WTC11 (cell line): Measurements from ENCODE around the gene ZNF613. TPM values are rescaled to one million over a fixed set of nuclear protein-coding genes. Genes with fewer than 3 reads are reported as not detected.
"Not testable (repeated sequence)": the region's sequence is repeated elsewhere in the genome, so short reads cannot be mapped to it uniquely, and the experiment has no call there.

Experiments used
- ATAC-seq: fragments of 200-7000 bp; cut with Tn5 transposase; 2 replicates; pipeline ENCODE4 v1.10.0; 2021; ENCODE audit warnings: mild to moderate bottlenecking, moderate library complexity
- CTCF ChIA-PET: fragments of 300-600 bp; sonication (Branson Sonifier 250); formaldehyde crosslinking; loops from one replicate; lab custom pipeline; 2021; ENCODE audit warnings: antibody characterized with exemption; lab: Charles Lee
- POLR2A ChIA-PET: fragments of 350-600 bp; sonication (Branson Sonifier 250); formaldehyde crosslinking; loops from one replicate; lab custom pipeline; 2021; ENCODE audit warnings: antibody characterized with exemption; lab: Charles Lee
- DNase-seq: peaks from one replicate; pipeline ENCODE4 v3.0.0; 2021; ENCODE audit warnings: low spot score
- H3K27ac Mint-ChIP-seq: 2 replicates; pipeline ENCODE4 v1.8.0; 2021; ENCODE audit warnings: mixed read lengths
- H3K27me3 Mint-ChIP-seq: 2 replicates; pipeline ENCODE4 v1.8.0; 2021; ENCODE audit warnings: low read depth, mild to moderate bottlenecking, moderate library complexity, mixed read lengths
- H3K36me3 Mint-ChIP-seq: 2 replicates; pipeline ENCODE4 v1.8.0; 2021; ENCODE audit warnings: mixed read lengths
- H3K4me1 Mint-ChIP-seq: 2 replicates; pipeline ENCODE4 v1.8.0; 2022; ENCODE audit warnings: mixed read lengths
- H3K4me3 Mint-ChIP-seq: 2 replicates; pipeline ENCODE4 v1.8.0; 2021; ENCODE audit warnings: mild to moderate bottlenecking, moderate library complexity, mixed read lengths
- H3K9me3 Mint-ChIP-seq: 2 replicates; pipeline ENCODE4 v1.8.0; 2021; ENCODE audit warnings: mixed read lengths
- JAZF1 ChIP-seq: fragments of 250-450 bp; sonication (Bioruptor Pico); IDR thresholded peaks from 2 replicates; pipeline ENCODE4 v1.9.0; 2021; ENCODE audit warnings: moderate library complexity, mild to moderate bottlenecking, inconsistent platforms
- NR1H2 ChIP-seq: sonication (generic); formaldehyde crosslinking; IDR thresholded peaks from 2 replicates; pipeline ENCODE4 v1.9.0; 2021; ENCODE audit warnings: mild to moderate bottlenecking, moderate library complexity, missing genetic modification reagents
- ZNF232 ChIP-seq: sonication (generic); formaldehyde crosslinking; IDR thresholded peaks from 2 replicates; pipeline ENCODE4 v1.8.0; 2022; ENCODE audit warnings: mild to moderate bottlenecking, missing genetic modification reagents
- ZNF416 ChIP-seq: fragments of 250-450 bp; sonication (Bioruptor Pico); IDR thresholded peaks from 2 replicates; pipeline ENCODE4 v1.9.0; 2021; ENCODE audit warnings: mild to moderate bottlenecking, inconsistent platforms
- total RNA-seq: library from RNA; stranded (reverse); gene quantifications from 3 replicates; pipeline ENCODE4 v1.2.3, GENCODE V29; 2021
- TF ChIP-seq, protein P1 (sequence below): sonication (generic); formaldehyde crosslinking; IDR thresholded peaks from 2 replicates; pipeline ENCODE4 v1.8.1; 2023; ENCODE audit warnings: mild to moderate bottlenecking, missing genetic modification reagents
- TF ChIP-seq, protein P2 (sequence below): fragments of 250-450 bp; sonication (Bioruptor Pico); IDR thresholded peaks from 2 replicates; pipeline ENCODE4 v1.9.0; 2021; ENCODE audit warnings: moderate library complexity, mild to moderate bottlenecking, inconsistent platforms, borderline replicate concordance
- TF ChIP-seq, protein P3 (sequence below): sonication (generic); formaldehyde crosslinking; IDR thresholded peaks from 2 replicates; pipeline ENCODE4 v1.8.0; 2023; ENCODE audit warnings: missing genetic modification reagents, mild to moderate bottlenecking, borderline replicate concordance
- TF ChIP-seq, protein P4 (sequence below): fragments of 250-450 bp; sonication (Bioruptor Pico); IDR thresholded peaks from 2 replicates; pipeline ENCODE4 v1.9.0; 2021; ENCODE audit warnings: mild to moderate bottlenecking
- TF ChIP-seq, protein P5 (sequence below): sonication (generic); formaldehyde crosslinking; IDR thresholded peaks from 2 replicates; pipeline ENCODE4 v1.8.0; 2022; ENCODE audit warnings: mild to moderate bottlenecking, missing genetic modification reagents
- TF ChIP-seq, protein P6 (sequence below): sonication (generic); formaldehyde crosslinking; IDR thresholded peaks from 2 replicates; pipeline ENCODE4 v1.8.1; 2022; ENCODE audit warnings: missing genetic modification reagents, borderline replicate concordance
- TF ChIP-seq, protein P7 (sequence below): fragments of 250-450 bp; sonication (Bioruptor Pico); IDR thresholded peaks from 2 replicates; pipeline ENCODE4 v2.1.2; 2022; ENCODE audit warnings: mild to moderate bottlenecking, moderate library complexity
- TF ChIP-seq, protein P8 (sequence below): sonication (generic); formaldehyde crosslinking; IDR thresholded peaks from 2 replicates; pipeline ENCODE4 v1.8.0; 2023; ENCODE audit warnings: mild to moderate bottlenecking, missing genetic modification reagents
- TF ChIP-seq, protein P9 (sequence below): sonication (generic); formaldehyde crosslinking; IDR thresholded peaks from 2 replicates; pipeline ENCODE4 v1.8.0; 2022; ENCODE audit warnings: mild to moderate bottlenecking, missing genetic modification reagents

Gene ZNF613
- total RNA-seq, 1 experiment from 2014 or later, result 13.7 TPM

DNA sequence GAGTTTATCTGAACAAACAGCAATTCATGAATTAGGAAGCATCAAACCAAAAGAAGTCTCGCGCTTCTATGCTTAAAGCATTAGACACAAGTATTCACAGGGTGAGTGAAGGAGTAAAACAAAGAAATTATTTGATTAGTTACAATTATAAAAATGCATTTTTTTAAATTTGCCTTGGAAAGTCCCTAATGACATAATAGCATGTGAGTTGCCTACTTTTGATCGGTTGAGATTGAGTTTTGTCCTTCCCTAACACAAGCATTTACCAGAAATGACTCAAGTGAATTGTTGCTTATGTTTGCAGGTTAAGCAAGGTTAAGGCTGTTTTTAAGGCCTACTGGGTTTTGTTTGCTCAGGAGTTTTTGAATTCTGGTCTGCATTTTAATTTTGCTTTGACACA is 22.1 kb upstream of the ZNF613 start (continued):
- TF ChIP-seq, protein P1, sequence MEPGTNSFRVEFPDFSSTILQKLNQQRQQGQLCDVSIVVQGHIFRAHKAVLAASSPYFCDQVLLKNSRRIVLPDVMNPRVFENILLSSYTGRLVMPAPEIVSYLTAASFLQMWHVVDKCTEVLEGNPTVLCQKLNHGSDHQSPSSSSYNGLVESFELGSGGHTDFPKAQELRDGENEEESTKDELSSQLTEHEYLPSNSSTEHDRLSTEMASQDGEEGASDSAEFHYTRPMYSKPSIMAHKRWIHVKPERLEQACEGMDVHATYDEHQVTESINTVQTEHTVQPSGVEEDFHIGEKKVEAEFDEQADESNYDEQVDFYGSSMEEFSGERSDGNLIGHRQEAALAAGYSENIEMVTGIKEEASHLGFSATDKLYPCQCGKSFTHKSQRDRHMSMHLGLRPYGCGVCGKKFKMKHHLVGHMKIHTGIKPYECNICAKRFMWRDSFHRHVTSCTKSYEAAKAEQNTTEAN (CRISPR knock-in tag), result no peak
- TF ChIP-seq, protein P2, sequence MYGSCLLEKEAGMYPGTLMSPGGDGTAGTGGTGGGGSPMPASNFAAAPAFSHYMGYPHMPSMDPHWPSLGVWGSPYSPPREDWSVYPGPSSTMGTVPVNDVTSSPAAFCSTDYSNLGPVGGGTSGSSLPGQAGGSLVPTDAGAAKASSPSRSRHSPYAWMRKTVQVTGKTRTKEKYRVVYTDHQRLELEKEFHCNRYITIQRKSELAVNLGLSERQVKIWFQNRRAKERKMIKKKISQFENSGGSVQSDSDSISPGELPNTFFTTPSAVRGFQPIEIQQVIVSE (CRISPR knock-in tag), result no peak
- TF ChIP-seq NR1H2 (CRISPR knock-in tag) (no peak), ZNF416 (no peak)
- TF ChIP-seq, protein P3, sequence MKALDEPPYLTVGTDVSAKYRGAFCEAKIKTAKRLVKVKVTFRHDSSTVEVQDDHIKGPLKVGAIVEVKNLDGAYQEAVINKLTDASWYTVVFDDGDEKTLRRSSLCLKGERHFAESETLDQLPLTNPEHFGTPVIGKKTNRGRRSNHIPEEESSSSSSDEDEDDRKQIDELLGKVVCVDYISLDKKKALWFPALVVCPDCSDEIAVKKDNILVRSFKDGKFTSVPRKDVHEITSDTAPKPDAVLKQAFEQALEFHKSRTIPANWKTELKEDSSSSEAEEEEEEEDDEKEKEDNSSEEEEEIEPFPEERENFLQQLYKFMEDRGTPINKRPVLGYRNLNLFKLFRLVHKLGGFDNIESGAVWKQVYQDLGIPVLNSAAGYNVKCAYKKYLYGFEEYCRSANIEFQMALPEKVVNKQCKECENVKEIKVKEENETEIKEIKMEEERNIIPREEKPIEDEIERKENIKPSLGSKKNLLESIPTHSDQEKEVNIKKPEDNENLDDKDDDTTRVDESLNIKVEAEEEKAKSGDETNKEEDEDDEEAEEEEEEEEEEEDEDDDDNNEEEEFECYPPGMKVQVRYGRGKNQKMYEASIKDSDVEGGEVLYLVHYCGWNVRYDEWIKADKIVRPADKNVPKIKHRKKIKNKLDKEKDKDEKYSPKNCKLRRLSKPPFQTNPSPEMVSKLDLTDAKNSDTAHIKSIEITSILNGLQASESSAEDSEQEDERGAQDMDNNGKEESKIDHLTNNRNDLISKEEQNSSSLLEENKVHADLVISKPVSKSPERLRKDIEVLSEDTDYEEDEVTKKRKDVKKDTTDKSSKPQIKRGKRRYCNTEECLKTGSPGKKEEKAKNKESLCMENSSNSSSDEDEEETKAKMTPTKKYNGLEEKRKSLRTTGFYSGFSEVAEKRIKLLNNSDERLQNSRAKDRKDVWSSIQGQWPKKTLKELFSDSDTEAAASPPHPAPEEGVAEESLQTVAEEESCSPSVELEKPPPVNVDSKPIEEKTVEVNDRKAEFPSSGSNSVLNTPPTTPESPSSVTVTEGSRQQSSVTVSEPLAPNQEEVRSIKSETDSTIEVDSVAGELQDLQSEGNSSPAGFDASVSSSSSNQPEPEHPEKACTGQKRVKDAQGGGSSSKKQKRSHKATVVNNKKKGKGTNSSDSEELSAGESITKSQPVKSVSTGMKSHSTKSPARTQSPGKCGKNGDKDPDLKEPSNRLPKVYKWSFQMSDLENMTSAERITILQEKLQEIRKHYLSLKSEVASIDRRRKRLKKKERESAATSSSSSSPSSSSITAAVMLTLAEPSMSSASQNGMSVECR (CRISPR knock-in tag), result no peak
- TF ChIP-seq, protein P4, sequence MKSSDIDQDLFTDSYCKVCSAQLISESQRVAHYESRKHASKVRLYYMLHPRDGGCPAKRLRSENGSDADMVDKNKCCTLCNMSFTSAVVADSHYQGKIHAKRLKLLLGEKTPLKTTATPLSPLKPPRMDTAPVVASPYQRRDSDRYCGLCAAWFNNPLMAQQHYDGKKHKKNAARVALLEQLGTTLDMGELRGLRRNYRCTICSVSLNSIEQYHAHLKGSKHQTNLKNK, result no peak
- TF ChIP-seq, protein P5, sequence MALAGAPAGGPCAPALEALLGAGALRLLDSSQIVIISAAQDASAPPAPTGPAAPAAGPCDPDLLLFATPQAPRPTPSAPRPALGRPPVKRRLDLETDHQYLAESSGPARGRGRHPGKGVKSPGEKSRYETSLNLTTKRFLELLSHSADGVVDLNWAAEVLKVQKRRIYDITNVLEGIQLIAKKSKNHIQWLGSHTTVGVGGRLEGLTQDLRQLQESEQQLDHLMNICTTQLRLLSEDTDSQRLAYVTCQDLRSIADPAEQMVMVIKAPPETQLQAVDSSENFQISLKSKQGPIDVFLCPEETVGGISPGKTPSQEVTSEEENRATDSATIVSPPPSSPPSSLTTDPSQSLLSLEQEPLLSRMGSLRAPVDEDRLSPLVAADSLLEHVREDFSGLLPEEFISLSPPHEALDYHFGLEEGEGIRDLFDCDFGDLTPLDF, result no peak
- TF ChIP-seq, protein P6, sequence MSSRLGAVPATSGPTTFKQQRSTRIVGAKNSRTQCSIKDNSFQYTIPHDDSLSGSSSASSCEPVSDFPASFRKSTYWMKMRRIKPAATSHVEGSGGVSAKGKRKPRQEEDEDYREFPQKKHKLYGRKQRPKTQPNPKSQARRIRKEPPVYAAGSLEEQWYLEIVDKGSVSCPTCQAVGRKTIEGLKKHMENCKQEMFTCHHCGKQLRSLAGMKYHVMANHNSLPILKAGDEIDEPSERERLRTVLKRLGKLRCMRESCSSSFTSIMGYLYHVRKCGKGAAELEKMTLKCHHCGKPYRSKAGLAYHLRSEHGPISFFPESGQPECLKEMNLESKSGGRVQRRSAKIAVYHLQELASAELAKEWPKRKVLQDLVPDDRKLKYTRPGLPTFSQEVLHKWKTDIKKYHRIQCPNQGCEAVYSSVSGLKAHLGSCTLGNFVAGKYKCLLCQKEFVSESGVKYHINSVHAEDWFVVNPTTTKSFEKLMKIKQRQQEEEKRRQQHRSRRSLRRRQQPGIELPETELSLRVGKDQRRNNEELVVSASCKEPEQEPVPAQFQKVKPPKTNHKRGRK (CRISPR knock-in tag), result no peak

DNA sequence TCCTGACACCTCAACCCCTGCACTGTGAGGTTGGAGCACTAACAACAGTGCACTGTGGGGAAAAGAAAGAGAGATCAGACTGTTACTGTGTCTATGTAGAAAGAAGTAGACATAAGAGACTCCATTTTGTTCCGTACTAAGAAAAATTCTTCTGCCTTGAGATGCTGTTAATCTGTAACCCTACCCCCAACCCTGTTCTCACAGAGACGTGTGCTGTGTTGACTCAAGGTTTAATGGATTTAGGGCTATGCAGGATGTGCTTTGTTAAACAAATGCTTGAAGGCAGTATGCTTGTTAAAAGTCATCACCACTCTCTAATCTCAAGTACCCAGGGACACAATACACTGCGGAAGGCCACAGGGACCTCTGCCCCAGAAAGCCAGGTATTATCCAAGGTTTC is 21.6 kb upstream of the ZNF613 start:
- H3K27me3 Mint-ChIP-seq, POLR2A ChIA-PET, CTCF ChIA-PET, DNase-seq, ATAC-seq: not testable (repeated sequence)
- Mint-ChIP-seq H3K36me3 (peaks cover 53% of the 10 kb centered on the region), H3K27ac (peak overlapping the region; percentile 100), H3K9me3 (peaks cover 20% of the 10 kb centered on the region), H3K4me3 (peak overlapping the region; percentile 99), H3K4me1 (peaks cover 72% of the 10 kb centered on the region)
- TF ChIP-seq, protein P7, sequence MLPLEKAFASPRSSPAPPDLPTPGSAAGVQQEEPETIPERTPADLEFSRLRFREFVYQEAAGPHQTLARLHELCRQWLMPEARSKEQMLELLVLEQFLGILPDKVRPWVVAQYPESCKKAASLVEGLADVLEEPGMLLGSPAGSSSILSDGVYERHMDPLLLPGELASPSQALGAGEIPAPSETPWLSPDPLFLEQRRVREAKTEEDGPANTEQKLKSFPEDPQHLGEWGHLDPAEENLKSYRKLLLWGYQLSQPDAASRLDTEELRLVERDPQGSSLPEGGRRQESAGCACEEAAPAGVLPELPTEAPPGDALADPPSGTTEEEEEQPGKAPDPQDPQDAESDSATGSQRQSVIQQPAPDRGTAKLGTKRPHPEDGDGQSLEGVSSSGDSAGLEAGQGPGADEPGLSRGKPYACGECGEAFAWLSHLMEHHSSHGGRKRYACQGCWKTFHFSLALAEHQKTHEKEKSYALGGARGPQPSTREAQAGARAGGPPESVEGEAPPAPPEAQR (CRISPR knock-in tag), result 0 out of 2 replicates have a peak, but pooled peaks have one; percentile 40
- 0 out of 2 replicates have a peak, but pooled peaks have one; percentile 17 for TF ChIP-seq JAZF1 (CRISPR knock-in tag)
- TF ChIP-seq, protein P4, result peak; percentile 68; the same call in 1 of the 2 replicates
- TF ChIP-seq, protein P8, sequence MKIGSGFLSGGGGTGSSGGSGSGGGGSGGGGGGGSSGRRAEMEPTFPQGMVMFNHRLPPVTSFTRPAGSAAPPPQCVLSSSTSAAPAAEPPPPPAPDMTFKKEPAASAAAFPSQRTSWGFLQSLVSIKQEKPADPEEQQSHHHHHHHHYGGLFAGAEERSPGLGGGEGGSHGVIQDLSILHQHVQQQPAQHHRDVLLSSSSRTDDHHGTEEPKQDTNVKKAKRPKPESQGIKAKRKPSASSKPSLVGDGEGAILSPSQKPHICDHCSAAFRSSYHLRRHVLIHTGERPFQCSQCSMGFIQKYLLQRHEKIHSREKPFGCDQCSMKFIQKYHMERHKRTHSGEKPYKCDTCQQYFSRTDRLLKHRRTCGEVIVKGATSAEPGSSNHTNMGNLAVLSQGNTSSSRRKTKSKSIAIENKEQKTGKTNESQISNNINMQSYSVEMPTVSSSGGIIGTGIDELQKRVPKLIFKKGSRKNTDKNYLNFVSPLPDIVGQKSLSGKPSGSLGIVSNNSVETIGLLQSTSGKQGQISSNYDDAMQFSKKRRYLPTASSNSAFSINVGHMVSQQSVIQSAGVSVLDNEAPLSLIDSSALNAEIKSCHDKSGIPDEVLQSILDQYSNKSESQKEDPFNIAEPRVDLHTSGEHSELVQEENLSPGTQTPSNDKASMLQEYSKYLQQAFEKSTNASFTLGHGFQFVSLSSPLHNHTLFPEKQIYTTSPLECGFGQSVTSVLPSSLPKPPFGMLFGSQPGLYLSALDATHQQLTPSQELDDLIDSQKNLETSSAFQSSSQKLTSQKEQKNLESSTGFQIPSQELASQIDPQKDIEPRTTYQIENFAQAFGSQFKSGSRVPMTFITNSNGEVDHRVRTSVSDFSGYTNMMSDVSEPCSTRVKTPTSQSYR (CRISPR knock-in tag), result 0 out of 2 replicates have a peak, but pooled peaks have one; percentile 24
- TF ChIP-seq, protein P9, sequence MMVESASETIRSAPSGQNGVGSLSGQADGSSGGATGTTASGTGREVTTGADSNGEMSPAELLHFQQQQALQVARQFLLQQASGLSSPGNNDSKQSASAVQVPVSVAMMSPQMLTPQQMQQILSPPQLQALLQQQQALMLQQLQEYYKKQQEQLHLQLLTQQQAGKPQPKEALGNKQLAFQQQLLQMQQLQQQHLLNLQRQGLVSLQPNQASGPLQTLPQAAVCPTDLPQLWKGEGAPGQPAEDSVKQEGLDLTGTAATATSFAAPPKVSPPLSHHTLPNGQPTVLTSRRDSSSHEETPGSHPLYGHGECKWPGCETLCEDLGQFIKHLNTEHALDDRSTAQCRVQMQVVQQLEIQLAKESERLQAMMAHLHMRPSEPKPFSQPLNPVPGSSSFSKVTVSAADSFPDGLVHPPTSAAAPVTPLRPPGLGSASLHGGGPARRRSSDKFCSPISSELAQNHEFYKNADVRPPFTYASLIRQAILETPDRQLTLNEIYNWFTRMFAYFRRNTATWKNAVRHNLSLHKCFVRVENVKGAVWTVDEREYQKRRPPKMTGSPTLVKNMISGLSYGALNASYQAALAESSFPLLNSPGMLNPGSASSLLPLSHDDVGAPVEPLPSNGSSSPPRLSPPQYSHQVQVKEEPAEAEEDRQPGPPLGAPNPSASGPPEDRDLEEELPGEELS (CRISPR knock-in tag), result peak; percentile 14; the same call in 1 of the 2 replicates
- 0 out of 2 replicates have a peak, but pooled peaks have one; percentile 42 for TF ChIP-seq ZNF232 (CRISPR knock-in tag)

DNA sequence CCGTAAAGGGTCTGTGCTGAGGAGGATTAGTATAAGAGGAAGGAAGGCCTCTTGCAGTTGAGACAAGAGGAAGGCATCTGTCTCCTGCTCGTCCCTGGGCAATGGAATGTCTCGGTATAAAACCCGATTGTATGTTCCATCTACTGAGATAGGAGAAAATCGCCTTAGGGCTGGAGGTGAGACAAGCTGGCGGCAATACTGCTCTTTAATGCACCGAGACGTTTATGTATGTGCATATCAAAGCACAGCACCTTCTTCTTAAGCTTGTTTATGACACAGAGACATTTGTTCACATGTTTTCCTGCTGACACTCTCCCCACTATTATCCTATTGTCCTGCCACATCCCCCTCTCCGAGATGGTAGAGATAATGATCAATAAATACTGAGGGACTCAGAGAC is 21.2 kb upstream of the ZNF613 start:
- peak overlapping the region; percentile 99 for H3K4me3 Mint-ChIP-seq
- H3K9me3 Mint-ChIP-seq, result peaks cover 18% of the 10 kb centered on the region
- H3K27me3 Mint-ChIP-seq, DNase-seq, ATAC-seq, CTCF ChIA-PET: not testable (repeated sequence)
- H3K36me3 Mint-ChIP-seq, result peaks cover 51% of the 10 kb centered on the region
- peak overlapping the region; percentile 100 for H3K27ac Mint-ChIP-seq
- H3K4me1 Mint-ChIP-seq, result peaks cover 69% of the 10 kb centered on the region
- POLR2A ChIA-PET, result interaction anchor here (0.5 kb wide), 1 partner anchor 171 kb away, joined by 3 read pairs; no protein-coding TSS in a partner anchor
